ENCODE data around the gene RSRC2. TPM values are rescaled to one million over a fixed set of nuclear protein-coding genes. Genes with fewer than 3 reads are reported as not detected.

RSRC2 gene
- total and polyA plus RNA-seq, 10 of the 15 experiments (the other 5 are each of a cell fraction or from before 2014, with no cell fraction given), result 49.8 to 112 (median 60.6) TPM

DNA sequence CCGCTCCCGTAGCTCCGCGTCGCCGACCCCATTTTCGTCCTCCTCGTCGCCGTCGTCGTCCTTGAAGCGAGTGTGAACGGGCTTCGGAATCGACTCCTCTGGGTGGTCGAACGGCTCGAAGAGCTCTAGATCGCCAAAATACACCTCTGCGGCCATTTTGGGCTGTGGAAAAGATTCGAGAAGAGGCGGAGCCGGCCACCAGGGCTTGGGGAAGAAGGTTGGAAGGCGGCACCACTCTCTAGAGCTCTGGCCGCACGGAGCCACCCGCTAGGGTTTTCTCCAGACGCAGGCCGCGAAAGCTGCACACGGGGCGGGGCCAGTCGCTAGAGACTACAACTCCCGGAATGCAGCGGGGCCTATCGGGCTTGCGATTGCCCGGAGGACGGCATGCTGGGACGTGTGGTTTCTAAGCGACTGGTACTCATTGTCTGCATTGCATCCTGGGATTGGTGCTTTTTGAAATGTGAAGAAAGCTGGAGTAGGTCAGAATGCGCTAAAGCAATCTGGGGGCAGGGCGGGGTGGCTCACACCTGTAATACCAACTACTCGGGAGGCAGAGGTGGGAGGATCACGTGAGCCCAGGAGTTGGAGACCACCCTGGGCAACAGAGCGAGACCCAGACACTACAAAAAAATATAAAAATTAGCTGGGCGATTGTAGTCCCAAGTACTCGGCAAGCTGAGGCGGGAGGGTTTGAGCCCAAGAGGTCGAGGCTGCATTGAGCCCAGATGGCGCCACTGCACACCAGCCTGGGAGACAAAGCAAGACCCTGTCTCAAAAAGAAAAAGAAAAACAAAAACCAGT lies 25.8 kb downstream of the RSRC2 start, which contains the start of gene ZCCHC8 (continued):
- TF ChIP-seq NFIC (IDR thresholded peaks at IDR 0.05; ENCODE audit: low read depth, low read length) (0 out of 2 replicates have a peak, but pooled peaks have one; percentile 52), MEF2A (IDR thresholded peaks at IDR 0.05; ENCODE audit: insufficient read depth, low read depth, low read length) (peak; percentile 42; the same call in 1 of the 2 replicates), FOS (IDR thresholded peaks at IDR 0.05; ENCODE audit: borderline replicate concordance, extremely low read depth, insufficient read length) (no peak), BHLHE40 (IDR thresholded peaks at IDR 0.05; ENCODE audit: borderline replicate concordance in 1 of 2, low read depth in 2 of 2, low read length in 1 of 2) (peak; percentile 66 to 87; a peak in 3 of 4 replicates), YBX1 (IDR thresholded peaks at IDR 0.05) (no peak), HDAC6 (IDR thresholded peaks at IDR 0.05; ENCODE audit: unreplicated experiment) (no peak), HCFC1 (IDR thresholded peaks at IDR 0.05; ENCODE audit: low read length) (peak; percentile 98), PAX8 (IDR thresholded peaks at IDR 0.05) (no peak), POU2F2 (IDR thresholded peaks at IDR 0.05; ENCODE audit: borderline replicate concordance, low read depth, low read length) (peak; percentile 64), WRNIP1 (IDR thresholded peaks at IDR 0.05; ENCODE audit: borderline replicate concordance, low read depth, low read length) (no peak), CHD4 (IDR thresholded peaks at IDR 0.05) (no peak), ZNF24 (IDR thresholded peaks at IDR 0.05) (no peak), POLR2A (IDR thresholded peaks at IDR 0.05; ENCODE audit: low read depth, low read length) (peak; percentile 94), JUNB (IDR thresholded peaks at IDR 0.05) (no peak), NR2F1 (conservative IDR thresholded peaks at IDR 0.05) (no peak; the same call in 1 of the 2 replicates), SMARCA5 (IDR thresholded peaks at IDR 0.05) (peak; percentile 47)
- TF ChIP-seq, protein P1, sequence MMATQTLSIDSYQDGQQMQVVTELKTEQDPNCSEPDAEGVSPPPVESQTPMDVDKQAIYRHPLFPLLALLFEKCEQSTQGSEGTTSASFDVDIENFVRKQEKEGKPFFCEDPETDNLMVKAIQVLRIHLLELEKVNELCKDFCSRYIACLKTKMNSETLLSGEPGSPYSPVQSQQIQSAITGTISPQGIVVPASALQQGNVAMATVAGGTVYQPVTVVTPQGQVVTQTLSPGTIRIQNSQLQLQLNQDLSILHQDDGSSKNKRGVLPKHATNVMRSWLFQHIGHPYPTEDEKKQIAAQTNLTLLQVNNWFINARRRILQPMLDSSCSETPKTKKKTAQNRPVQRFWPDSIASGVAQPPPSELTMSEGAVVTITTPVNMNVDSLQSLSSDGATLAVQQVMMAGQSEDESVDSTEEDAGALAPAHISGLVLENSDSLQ (IDR thresholded peaks at IDR 0.05), result peak; percentile 61; the same call in 1 of the 2 replicates
- TF ChIP-seq, protein P2, sequence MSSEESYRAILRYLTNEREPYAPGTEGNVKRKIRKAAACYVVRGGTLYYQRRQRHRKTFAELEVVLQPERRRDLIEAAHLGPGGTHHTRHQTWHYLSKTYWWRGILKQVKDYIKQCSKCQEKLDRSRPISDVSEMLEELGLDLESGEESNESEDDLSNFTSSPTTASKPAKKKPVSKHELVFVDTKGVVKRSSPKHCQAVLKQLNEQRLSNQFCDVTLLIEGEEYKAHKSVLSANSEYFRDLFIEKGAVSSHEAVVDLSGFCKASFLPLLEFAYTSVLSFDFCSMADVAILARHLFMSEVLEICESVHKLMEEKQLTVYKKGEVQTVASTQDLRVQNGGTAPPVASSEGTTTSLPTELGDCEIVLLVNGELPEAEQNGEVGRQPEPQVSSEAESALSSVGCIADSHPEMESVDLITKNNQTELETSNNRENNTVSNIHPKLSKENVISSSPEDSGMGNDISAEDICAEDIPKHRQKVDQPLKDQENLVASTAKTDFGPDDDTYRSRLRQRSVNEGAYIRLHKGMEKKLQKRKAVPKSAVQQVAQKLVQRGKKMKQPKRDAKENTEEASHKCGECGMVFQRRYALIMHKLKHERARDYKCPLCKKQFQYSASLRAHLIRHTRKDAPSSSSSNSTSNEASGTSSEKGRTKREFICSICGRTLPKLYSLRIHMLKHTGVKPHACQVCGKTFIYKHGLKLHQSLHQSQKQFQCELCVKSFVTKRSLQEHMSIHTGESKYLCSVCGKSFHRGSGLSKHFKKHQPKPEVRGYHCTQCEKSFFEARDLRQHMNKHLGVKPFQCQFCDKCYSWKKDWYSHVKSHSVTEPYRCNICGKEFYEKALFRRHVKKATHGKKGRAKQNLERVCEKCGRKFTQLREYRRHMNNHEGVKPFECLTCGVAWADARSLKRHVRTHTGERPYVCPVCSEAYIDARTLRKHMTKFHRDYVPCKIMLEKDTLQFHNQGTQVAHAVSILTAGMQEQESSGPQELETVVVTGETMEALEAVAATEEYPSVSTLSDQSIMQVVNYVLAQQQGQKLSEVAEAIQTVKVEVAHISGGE (CRISPR knock-in tag; IDR thresholded peaks at IDR 0.05), result no peak
- TF ChIP-seq, protein P3, sequence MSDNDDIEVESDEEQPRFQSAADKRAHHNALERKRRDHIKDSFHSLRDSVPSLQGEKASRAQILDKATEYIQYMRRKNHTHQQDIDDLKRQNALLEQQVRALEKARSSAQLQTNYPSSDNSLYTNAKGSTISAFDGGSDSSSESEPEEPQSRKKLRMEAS (IDR thresholded peaks at IDR 0.05; ENCODE audit: low read depth, low read length), result peak; percentile 36; the same call in 1 of the 2 replicates
- TF ChIP-seq, protein P4, sequence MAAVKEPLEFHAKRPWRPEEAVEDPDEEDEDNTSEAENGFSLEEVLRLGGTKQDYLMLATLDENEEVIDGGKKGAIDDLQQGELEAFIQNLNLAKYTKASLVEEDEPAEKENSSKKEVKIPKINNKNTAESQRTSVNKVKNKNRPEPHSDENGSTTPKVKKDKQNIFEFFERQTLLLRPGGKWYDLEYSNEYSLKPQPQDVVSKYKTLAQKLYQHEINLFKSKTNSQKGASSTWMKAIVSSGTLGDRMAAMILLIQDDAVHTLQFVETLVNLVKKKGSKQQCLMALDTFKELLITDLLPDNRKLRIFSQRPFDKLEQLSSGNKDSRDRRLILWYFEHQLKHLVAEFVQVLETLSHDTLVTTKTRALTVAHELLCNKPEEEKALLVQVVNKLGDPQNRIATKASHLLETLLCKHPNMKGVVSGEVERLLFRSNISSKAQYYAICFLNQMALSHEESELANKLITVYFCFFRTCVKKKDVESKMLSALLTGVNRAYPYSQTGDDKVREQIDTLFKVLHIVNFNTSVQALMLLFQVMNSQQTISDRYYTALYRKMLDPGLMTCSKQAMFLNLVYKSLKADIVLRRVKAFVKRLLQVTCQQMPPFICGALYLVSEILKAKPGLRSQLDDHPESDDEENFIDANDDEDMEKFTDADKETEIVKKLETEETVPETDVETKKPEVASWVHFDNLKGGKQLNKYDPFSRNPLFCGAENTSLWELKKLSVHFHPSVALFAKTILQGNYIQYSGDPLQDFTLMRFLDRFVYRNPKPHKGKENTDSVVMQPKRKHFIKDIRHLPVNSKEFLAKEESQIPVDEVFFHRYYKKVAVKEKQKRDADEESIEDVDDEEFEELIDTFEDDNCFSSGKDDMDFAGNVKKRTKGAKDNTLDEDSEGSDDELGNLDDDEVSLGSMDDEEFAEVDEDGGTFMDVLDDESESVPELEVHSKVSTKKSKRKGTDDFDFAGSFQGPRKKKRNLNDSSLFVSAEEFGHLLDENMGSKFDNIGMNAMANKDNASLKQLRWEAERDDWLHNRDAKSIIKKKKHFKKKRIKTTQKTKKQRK (IDR thresholded peaks at IDR 0.05; ENCODE audit: low read depth, low read length), result no peak
- TF ChIP-seq, protein P5, sequence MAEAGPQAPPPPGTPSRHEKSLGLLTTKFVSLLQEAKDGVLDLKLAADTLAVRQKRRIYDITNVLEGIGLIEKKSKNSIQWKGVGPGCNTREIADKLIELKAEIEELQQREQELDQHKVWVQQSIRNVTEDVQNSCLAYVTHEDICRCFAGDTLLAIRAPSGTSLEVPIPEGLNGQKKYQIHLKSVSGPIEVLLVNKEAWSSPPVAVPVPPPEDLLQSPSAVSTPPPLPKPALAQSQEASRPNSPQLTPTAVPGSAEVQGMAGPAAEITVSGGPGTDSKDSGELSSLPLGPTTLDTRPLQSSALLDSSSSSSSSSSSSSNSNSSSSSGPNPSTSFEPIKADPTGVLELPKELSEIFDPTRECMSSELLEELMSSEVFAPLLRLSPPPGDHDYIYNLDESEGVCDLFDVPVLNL (IDR thresholded peaks at IDR 0.05; ENCODE audit: low read depth, low read length), result no peak
